ENCODE data around the gene SLC35F1.
"Not testable (repeated sequence)": the region's sequence is repeated elsewhere in the genome, so short reads cannot be mapped to it uniquely, and the experiment has no call there.

The SLC35F1 gene

GRCh38 chr6:117924690-117925089 lies 17.6 kb downstream of the SLC35F1 start:
- no peak for DNase-seq (ENCODE audit: low spot score)

- DNase-seq (ENCODE audit: low spot score) = no peak
Observed at GRCh38 chr6:117927866-117928265, 20.8 kb downstream of the SLC35F1 start.

- no peak for DNase-seq (ENCODE audit: low spot score)
Observed at GRCh38 chr6:117928833-117929232, 21.8 kb downstream of the SLC35F1 start.

- no peak for DNase-seq (ENCODE audit: low spot score)
Observed at GRCh38 chr6:117929501-117929900, 22.4 kb downstream of the SLC35F1 start.

- no peak for DNase-seq (ENCODE audit: low spot score)
Observed at GRCh38 chr6:117930645-117931044, 23.6 kb downstream of the SLC35F1 start.

- no peak for DNase-seq (ENCODE audit: low spot score)
Observed at GRCh38 chr6:117932001-117932400, 24.9 kb downstream of the SLC35F1 start.

GRCh38 chr6:117932676-117933075 lies 25.6 kb downstream of the SLC35F1 start:
- no peak for DNase-seq (ENCODE audit: low spot score)

GRCh38 chr6:117933471-117933870 lies 26.4 kb downstream of the SLC35F1 start:
- DNase-seq (ENCODE audit: low spot score) = no peak

- DNase-seq (ENCODE audit: low spot score) = peak; percentile 59
Observed at GRCh38 chr6:117938311-117938995, 31.4 kb downstream of the SLC35F1 start.

- no peak for DNase-seq (ENCODE audit: low spot score)
Observed at GRCh38 chr6:117947234-117947633, 40.2 kb downstream of the SLC35F1 start.

GRCh38 chr6:117951783-117952182 lies 44.7 kb downstream of the SLC35F1 start:
- DNase-seq (ENCODE audit: low spot score) = no peak

GRCh38 chr6:117955684-117956256 lies 48.7 kb downstream of the SLC35F1 start:
- no peak for DNase-seq (ENCODE audit: low spot score)

- DNase-seq (ENCODE audit: low spot score) = no peak
Observed at GRCh38 chr6:117956386-117956785, 49.3 kb downstream of the SLC35F1 start.

- no peak for DNase-seq (ENCODE audit: low spot score)
Observed at GRCh38 chr6:117958536-117958935, 51.5 kb downstream of the SLC35F1 start.

- DNase-seq (ENCODE audit: low spot score) = no peak
Observed at GRCh38 chr6:117960877-117961276, 53.8 kb downstream of the SLC35F1 start.

- DNase-seq (ENCODE audit: low spot score) = no peak
Observed at GRCh38 chr6:117961301-117961700, 54.2 kb downstream of the SLC35F1 start.

- not testable (repeated sequence) for DNase-seq (ENCODE audit: low spot score)
Observed at GRCh38 chr6:117965763-117966162, 58.7 kb downstream of the SLC35F1 start.

GRCh38 chr6:117971637-117972036 lies 64.6 kb downstream of the SLC35F1 start:
- no peak for DNase-seq (ENCODE audit: low spot score)

- no peak for DNase-seq (ENCODE audit: low spot score)
Observed at GRCh38 chr6:117974914-117975627, 68.0 kb downstream of the SLC35F1 start.

GRCh38 chr6:117976030-117976651 lies 69.1 kb downstream of the SLC35F1 start:
- peak; percentile 65 for DNase-seq (ENCODE audit: low spot score)

GRCh38 chr6:117985916-117986315 lies 78.9 kb downstream of the SLC35F1 start:
- no peak for DNase-seq (ENCODE audit: low spot score)

GRCh38 chr6:117986396-117986795 lies 79.3 kb downstream of the SLC35F1 start:
- no peak for DNase-seq (ENCODE audit: low spot score)

Data from SK-N-DZ (cell line).